GM12891 (cell line): ENCODE results near the gene BRD3.

Source experiments
- POLR2A ChIP-seq: IDR thresholded peaks from 2 replicates; pipeline ENCODE4 v1.6.1; 2011; ENCODE audit warnings: low read depth, low read length, control low read depth
- TAF1 ChIP-seq: IDR thresholded peaks from 2 replicates; pipeline ENCODE4 v1.6.1; 2011; ENCODE audit warnings: low read depth, low read length, control low read depth

GRCh38 chr9:134059188-134059641, 8.6 kb downstream of the BRD3 start:
- TF ChIP-seq POLR2A (no peak), TAF1 (no peak)
